ENCODE data around the gene SPRING1.

Gene SPRING1

DNA sequence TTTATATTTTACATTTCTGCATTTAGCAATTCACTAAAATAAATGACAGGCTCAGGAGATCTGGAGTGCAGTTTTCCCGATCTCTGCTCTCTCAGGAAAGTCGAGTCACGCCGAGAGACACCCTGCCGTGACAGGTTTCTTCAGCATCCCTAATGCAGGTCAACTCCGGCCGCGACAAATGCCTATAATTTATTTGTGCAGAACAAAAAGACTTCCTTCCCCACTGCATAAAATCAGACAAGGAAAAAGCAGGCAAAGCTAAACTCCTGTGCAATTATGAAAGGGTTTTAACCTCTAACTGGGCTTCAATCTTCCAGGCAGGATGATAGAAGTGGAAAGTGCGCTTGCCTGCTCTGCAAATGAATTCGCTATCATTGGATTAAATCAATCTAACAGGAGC, 28.1 kb downstream of the SPRING1 start:
- DNase-seq (ENCODE audit: low read depth in 3 of 3) = no peak

GRCh38 chr12:116708826-116709756, 28.8 kb downstream of the SPRING1 start:
- peak in 1 of 3 donors; percentile 11 for DNase-seq (ENCODE audit: low read depth in 3 of 3)

DNA sequence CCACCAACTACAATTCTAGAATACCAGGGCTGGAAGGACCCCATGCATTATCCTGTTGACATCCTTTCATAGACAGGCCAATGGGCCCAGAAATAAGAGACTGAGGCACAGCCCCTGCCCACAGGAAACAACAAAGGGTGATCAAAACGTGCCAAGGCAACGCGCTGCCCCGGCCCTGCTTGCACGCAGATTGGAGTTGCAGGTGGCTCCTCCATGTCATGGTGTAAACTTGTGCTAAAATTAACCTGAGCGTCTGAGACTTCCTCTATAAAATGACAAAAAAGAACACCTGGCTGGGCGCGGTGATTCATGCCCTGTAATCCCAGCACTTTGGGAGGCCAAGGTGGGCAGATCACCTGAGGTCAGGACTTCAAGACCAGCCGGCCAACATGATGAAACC, 30.1 kb downstream of the SPRING1 start:
- no peak for DNase-seq (ENCODE audit: low read depth in 3 of 3)

- DNase-seq (ENCODE audit: low read depth in 3 of 3) = peak; percentile 40 to 57 (median 48)
Observed at GRCh38 chr12:116703214-116703795, 34.6 kb downstream of the SPRING1 start.

DNA sequence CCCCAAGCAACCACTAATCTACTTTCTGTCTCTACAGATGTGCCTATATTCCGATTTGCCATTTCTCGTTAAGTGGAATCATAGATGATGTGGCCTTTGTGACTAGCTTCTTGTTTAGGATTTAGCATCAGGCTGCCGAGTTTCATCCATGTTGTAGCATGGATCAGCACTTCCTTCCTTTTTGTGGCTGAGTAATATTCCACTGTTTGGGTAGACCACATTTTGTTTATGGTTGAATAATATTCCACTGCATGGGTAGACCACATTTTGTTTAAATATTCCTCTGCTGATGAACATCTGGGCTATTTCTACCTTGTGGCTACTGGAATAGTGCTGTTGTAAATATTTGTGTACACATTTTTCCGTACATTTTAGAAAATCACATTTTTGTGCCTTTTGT, 36.4 kb downstream of the SPRING1 start:
- DNase-seq (ENCODE audit: low read depth in 3 of 3) = no peak

DNA sequence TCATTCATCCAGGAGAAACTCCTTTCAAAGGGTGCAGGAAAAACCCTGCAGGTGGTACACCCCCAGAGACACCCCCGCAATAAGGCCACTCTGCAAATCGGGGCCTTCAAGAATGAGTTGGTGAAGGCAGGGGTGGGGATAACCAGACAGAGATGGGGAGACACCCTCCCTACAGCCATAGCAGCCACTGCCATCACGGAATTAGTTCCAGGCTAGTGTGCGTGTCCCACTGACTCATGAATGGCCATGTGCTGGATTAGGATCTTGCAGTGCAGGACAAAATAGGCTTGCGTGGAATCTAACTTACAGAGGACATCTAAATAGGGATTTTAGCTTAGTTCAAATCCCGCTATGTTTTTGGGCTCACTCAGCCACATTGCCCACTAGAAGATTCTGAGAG, 37.8 kb downstream of the SPRING1 start:
- DNase-seq (ENCODE audit: low read depth in 3 of 3) = no peak

DNA sequence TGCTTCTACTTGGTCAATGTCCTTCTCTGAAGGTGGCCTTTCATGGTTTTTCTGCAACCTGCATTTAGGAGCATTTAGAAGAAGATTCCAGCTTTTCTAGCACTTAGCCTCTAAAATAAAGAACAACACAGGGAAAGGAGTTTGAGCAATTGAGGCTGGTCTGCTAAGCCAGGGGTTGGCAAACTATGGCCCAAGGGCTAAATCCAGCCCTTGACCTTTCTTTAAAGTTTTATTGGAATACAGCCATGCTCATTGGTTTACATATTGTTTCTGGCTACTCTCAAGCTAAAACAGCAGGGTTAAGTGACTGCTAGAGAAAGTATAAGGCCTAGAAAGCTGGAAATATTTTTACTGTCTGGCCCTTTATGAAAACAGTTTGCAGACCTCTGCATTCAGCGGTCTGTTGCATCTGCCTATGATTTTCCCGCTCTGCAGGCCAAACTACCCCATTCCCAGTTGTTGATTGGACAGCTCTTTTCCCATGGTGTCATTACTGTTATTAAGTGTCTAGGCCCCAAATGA, 39.3 kb downstream of the SPRING1 start:
- DNase-seq (ENCODE audit: low read depth in 3 of 3) = no peak

- DNase-seq (ENCODE audit: low read depth in 3 of 3) = no peak
Observed at GRCh38 chr12:116698116-116698515, 39.8 kb downstream of the SPRING1 start.

DNA sequence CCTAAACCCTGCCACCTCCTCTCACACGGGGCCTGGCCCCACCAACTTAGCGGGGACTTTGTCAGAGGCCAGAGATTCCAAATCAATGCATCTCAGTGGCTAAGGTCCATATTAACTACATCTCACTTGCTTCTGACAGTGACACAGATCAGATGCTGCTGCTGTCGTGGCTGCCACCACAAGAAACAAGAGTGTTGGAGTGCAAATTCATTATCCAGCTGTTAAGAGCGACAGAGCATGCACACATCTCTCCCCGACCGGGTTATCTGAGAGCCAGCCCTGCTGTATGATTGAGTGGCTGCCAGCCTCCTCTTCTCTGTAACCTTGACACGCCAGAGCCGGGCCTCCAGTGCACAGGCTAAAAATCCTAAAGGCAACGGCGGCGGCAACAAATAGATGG, 40.2 kb downstream of the SPRING1 start:
- no peak for DNase-seq (ENCODE audit: low read depth in 3 of 3)

DNA sequence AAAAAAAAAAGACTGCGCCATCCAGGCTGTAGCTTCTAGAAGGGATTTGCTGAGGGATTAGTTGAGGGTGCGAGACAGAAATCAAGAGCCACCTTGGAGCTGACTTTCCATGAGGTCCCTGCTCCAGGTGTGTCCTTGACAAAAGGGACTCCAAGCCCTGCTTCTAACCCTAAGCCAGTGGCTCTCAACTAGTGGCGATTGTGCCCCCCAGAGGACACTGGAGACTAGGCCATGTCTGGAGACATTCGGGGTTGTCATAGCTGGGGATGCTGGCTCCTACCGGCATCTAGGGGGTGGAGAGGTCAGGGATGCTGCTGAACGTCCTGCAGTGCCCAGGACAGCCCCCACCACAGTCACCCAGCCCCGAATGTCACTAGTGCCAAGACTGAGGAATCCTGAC, 40.6 kb downstream of the SPRING1 start:
- no peak for DNase-seq (ENCODE audit: low read depth in 3 of 3)

DNA sequence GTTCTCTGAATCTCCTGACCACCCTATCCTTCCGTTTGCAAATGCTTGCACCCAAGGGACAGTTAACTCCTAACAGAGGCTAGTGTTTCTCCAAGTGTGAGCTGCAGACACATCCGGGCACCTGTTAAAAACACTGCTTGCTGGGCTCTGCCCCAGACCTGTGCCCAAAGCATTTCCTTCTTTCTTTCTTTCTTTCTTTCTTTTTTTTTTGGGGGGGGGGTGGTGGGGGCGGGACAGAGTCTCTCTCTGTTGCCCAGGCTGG, 42.5 kb downstream of the SPRING1 start:
- no peak for DNase-seq (ENCODE audit: low read depth in 3 of 3)

DNA sequence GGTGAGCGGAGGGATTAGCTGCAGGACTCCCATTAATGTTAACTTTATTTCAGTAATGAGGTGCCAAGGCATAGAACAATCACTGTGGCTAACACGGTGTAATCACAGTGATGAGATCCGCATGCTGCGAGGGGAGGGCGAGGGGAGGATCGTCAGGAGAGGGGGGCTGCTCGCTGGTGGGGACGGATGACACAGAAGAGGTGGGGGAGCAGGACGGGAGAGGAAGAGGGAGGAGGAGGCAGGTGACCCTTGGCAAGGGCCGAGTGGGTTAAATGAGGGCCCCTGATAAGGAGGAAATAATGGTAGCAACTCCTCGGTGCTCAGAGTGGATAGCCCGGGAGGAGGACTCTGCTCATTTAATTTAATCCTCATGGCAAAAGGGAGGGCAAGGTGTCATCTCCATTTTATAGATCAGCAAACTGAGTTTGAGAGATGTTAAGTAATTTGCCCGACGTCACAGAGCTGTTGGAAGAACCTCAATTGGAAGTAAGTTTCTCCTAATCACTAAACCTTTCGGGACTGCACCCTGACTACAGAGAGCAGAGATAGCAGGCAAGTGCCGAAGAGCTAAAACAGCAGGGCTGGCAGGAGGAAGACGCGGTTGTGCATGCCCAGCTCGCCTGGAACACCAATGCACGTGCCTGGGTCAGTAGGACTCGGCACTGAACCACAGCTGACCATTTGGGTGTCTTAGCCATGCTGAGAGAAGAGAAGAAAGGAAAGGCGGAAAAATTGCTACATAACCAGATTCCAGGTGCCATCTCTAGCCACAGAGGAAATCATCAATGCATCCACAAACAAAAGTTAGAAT, 43.0 kb downstream of the SPRING1 start:
- no peak for DNase-seq (ENCODE audit: low read depth in 3 of 3)

DNA sequence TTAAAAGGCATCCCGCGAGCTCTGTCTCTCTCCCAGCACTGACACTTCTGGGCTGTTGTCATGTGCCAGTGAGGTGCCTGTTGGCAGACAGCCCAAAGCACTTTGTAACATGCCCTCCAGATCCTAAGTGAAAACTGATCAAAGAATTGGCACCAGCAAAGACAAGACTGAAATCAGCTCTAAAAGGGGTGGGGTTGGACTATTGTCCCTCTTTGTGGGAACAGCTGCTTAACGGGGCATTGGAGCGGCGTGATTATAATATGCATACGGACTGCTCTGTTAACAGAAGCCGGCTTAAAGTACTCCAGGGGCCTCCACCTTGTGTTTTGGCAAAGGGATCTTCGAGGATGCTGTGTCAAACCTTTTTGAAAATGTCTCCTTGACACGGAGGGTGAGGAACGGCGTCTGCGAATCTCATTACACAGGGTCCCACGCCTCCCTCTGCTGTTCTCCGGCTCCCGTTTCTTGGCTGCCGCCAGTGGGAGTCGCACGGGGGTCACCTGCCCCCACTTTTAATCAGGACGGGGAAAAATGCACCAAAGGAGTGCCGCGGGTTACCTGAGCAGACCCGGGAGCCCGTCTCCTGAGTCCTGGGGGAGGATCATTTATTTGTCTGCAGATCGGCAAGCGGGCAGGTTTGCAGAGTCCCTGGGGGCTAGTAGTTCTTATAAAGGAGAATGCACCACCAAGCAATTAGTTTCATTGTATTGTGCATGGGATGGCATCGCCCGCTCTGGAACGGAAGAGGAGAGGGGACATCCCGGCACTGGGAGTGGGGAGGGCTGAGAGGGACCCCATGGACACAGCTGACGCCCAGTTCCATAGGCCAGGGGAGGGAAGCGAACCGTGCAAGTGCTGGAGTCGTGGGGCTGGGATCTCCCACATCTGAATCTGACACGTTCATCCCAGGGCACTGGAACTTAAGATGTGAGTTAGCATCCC, 44.3 kb downstream of the SPRING1 start:
- no peak for DNase-seq (ENCODE audit: low read depth in 3 of 3)

DNA sequence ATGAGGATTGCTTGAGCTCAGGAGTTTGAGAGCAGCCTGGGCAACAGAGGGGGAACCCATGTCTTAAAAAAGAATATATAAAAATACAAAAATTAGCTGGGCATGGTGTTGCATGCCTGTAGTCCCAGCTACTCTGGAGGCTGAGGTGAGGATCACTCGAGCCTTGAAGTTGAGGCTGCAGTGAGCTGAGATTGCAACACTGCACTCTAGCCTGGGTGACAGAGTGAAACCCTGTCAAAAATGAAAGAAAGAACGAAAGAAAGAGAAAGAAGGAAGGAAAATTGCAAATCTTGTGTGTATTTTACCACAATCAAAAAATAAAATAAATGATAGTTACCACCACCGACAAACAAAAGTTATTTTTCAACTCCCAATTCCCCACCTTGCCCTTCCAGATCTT, 45.3 kb downstream of the SPRING1 start:
- no peak for DNase-seq (ENCODE audit: low read depth in 3 of 3)

DNA sequence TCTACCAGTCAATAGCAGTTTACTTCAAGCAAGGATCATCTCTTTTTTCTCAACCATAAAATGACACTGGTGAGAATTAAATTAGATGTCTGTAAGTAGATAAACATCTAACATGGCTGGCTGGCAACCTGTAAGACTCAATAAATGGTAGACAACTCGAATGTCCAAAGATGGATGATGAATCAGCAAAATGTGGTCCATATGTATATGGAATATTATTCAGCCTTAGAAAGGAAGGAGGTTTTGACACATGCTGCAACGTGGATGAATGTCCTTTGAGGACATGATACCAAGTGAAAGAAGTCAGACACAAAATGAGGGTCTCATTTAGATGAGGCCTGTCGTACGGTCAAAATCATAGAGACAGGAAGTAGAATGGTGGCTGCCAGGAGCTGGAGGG, 46.2 kb downstream of the SPRING1 start:
- no peak for DNase-seq (ENCODE audit: low read depth in 3 of 3)

DNA sequence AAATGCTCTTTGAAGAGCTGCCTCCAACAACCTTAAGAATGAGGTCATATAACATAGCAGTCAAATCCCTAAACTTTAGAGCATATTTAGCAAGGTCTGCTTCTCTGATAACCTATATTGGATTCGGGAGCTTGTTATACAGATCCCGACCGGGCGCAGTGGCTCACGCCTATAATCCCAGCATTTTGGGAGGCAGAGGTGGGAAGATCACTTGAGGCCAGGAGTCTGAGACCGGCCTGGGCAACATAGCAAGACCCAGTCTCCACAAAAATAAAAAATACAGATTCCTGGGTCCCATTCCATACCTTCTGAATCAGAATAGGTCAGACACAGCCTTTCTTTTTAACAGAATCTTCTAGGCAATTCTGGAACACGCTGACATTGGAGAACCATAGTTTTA, 46.7 kb downstream of the SPRING1 start:
- no peak for DNase-seq (ENCODE audit: low read depth in 3 of 3)

DNA sequence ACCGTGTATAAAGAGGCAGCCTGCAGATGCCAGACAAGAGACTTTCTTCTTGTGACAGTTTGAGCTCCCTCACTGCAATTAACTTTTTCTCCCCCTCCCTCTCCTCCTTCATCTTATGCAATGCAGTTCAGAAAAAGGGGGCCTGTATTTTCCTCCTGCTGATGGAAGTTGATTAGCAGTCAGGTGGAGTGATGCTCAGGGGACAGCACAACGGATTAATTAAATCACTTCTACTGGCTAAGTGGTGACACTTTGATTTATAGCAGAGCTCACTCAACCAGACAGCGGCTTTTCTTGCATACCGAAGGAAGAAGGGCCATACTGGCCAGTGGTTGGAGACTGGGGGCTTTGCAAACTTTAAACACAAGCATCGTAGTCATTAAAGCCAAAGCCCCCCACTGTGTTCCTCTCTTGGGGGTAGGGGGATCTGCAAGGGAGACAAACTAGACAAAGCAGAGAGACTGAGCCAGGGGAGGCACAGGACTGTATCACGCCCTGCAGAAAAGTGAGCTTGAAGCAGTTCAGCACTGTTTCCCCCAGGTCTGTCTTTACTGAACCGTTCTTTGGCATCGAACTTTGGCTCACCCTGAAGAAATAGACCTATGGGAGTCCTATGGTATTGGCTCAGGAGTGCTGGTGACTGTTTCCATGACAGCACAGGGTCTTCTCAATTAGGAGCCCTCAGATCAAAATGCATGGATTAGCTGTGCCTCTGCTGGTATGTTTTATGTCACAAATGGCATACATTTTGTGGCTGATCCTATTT, 47.7 kb downstream of the SPRING1 start:
- no peak for DNase-seq (ENCODE audit: low read depth in 3 of 3)

DNA sequence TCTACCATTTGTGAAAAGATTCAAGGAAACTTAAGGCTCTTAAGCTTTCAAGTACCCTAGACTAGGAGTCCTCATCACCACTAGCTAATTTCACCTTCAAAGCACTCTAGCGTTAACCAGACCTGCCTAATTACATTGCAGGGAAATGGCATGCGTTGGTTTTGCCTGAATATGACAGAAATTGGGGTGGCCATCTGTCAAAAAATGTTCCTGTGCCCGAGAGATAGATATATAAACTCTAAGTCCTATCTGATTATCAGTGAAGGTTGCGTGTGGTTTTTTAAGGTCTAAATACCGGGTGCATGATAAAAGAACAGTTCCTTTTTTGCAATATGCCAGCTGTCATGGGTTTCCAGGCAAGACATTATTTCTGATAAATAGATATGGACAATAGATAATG, 48.3 kb downstream of the SPRING1 start:
- no peak for DNase-seq (ENCODE audit: low read depth in 3 of 3)
